WTC11 (cell line): ENCODE measurements around the gene CLTB.

Source experiments
- ATF3 ChIP-seq: sonication (generic); formaldehyde crosslinking; conservative IDR thresholded peaks from 2 replicates; pipeline ENCODE4 v1.8.1; 2022; ENCODE audit warnings: mild to moderate bottlenecking, missing genetic modification reagents
- ELF4 ChIP-seq: sonication (generic); formaldehyde crosslinking; IDR thresholded peaks from 2 replicates; pipeline ENCODE4 v1.8.1; 2022; ENCODE audit warnings: low read depth, mild to moderate bottlenecking, moderate library complexity, missing genetic modification reagents
- FOXJ3 ChIP-seq: sonication (generic); formaldehyde crosslinking; IDR thresholded peaks from 2 replicates; pipeline ENCODE4 v1.9.0; 2021; ENCODE audit warnings: missing genetic modification reagents, mild to moderate bottlenecking, borderline replicate concordance
- FOXP4 ChIP-seq: sonication (generic); formaldehyde crosslinking; IDR thresholded peaks from 2 replicates; pipeline ENCODE4 v1.8.0; 2022; ENCODE audit warnings: mild to moderate bottlenecking, missing genetic modification reagents
- NR3C1 ChIP-seq: sonication (generic); formaldehyde crosslinking; conservative IDR thresholded peaks from 2 replicates; pipeline ENCODE4 v1.8.1; 2023; ENCODE audit warnings: low read depth, mild to moderate bottlenecking, missing genetic modification reagents
- TF ChIP-seq, protein P1 (sequence below): fragments of 200-600 bp; IDR thresholded peaks from 2 replicates; pipeline ENCODE4 v1.8.0; 2022; ENCODE audit warnings: antibody characterized with exemption
- TF ChIP-seq, protein P2 (sequence below): sonication (generic); formaldehyde crosslinking; IDR thresholded peaks from 2 replicates; pipeline ENCODE4 v1.8.1; 2023; ENCODE audit warnings: mild to moderate bottlenecking, missing genetic modification reagents, moderate library complexity

DNA sequence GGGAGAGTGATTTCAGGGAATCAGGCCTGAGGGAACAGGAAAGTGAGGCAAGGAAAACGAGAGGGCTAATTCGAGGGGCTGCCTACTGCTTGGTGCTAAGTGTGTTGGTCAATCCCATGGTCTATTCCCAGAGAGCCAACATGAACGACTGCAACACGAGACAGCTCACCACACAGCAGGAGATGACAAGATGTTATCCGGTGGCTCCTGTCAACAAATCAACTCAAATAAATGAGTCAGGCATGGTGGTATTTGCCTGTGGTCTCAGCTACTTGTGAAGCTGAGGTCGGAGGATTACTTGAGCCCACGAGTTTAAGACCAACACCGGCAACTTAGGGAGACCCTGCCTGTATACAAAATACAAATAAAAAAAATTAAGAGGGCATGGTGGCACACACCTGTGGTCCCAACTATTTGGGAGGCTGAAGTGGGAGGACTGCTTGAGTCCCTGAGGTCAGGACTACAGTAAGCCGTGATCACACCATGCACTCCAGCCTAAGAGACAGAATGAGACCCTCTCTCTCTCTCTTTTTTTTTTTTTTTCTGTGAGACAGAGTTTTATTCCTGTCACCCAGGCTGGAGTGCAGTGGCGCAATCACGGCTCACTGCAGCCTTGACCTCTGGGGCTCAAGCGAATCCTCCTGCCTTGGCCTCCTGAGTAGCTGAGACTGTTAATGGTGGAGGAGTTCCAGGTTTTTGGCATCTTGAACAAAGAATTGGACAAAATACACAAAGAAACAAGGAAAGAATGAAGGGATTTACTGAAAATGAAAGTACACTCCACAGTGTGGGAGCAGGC, 22.8 kb upstream of the CLTB start:
- TF ChIP-seq, protein P1, sequence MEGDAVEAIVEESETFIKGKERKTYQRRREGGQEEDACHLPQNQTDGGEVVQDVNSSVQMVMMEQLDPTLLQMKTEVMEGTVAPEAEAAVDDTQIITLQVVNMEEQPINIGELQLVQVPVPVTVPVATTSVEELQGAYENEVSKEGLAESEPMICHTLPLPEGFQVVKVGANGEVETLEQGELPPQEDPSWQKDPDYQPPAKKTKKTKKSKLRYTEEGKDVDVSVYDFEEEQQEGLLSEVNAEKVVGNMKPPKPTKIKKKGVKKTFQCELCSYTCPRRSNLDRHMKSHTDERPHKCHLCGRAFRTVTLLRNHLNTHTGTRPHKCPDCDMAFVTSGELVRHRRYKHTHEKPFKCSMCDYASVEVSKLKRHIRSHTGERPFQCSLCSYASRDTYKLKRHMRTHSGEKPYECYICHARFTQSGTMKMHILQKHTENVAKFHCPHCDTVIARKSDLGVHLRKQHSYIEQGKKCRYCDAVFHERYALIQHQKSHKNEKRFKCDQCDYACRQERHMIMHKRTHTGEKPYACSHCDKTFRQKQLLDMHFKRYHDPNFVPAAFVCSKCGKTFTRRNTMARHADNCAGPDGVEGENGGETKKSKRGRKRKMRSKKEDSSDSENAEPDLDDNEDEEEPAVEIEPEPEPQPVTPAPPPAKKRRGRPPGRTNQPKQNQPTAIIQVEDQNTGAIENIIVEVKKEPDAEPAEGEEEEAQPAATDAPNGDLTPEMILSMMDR = no peak
- TF ChIP-seq FOXP4 (CRISPR knock-in tag) = no peak
- TF ChIP-seq ELF4 (CRISPR knock-in tag) = no peak
- no peak for TF ChIP-seq FOXJ3 (CRISPR knock-in tag)
- TF ChIP-seq, protein P2, sequence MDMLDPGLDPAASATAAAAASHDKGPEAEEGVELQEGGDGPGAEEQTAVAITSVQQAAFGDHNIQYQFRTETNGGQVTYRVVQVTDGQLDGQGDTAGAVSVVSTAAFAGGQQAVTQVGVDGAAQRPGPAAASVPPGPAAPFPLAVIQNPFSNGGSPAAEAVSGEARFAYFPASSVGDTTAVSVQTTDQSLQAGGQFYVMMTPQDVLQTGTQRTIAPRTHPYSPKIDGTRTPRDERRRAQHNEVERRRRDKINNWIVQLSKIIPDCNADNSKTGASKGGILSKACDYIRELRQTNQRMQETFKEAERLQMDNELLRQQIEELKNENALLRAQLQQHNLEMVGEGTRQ = no peak
- no peak for TF ChIP-seq NR3C1 (CRISPR knock-in tag)
- no peak for TF ChIP-seq ATF3 (CRISPR knock-in tag)
